HL-60 (cell line): ENCODE measurements around the gene LRRC51.

Experiments
- DNase-seq, 2 experiments: peaks; one replicate each; pipeline ENCODE4 v3.0.0-alpha.2; 2010 to 2020; ENCODE audit warnings: low read depth in 1 of 2, low spot score in 1 of 2
- H3K27ac ChIP-seq: fragments of 250-450 bp; sonication (Bioruptor Pico); replicated peaks from 2 replicates; pipeline ENCODE4 v1.5.1; 2020; ENCODE audit warnings: mild to moderate bottlenecking, moderate library complexity
- H3K27me3 ChIP-seq: fragments of 250-450 bp; sonication (Bioruptor Pico); 2 replicates; pipeline ENCODE4 v1.5.1; 2021; ENCODE audit warnings: mild to moderate bottlenecking, moderate library complexity; ENCODE audit not compliant: insufficient read depth, poor library complexity, severe bottlenecking
- H3K4me3 ChIP-seq: replicated peaks from 2 replicates; pipeline ENCODE4 v1.5.1; 2011; ENCODE audit warnings: mild to moderate bottlenecking, control low read depth, low read length; ENCODE audit not compliant: insufficient read depth
- GABPA ChIP-seq: IDR thresholded peaks from 2 replicates; pipeline ENCODE4 v1.6.1; 2012; ENCODE audit warnings: low read depth
- POLR2AphosphoS5 ChIP-seq: IDR thresholded peaks from 2 replicates; pipeline ENCODE4 v1.6.1; 2012; ENCODE audit warnings: low read depth
- SPI1 ChIP-seq: IDR thresholded peaks from 2 replicates; pipeline ENCODE4 v1.6.1; 2012; ENCODE audit warnings: low read depth, mild to moderate bottlenecking, borderline replicate concordance
- TF ChIP-seq, protein P1 (sequence below): IDR thresholded peaks from one replicate; pipeline ENCODE4 v1.5.1; 2011; ENCODE audit warnings: low read length, control low read depth, inconsistent platforms; ENCODE audit not compliant: insufficient read depth
- TF ChIP-seq, protein P2 (sequence below): IDR thresholded peaks from 2 replicates; pipeline ENCODE4 v1.6.1; 2012; ENCODE audit warnings: low read depth; ENCODE audit not compliant: insufficient replicate concordance

LRRC51 gene

GRCh38 chr11:72078477-72078876, 2.2 kb upstream of the LRRC51 start:
- H3K4me3 ChIP-seq: peak overlapping the region; percentile 68
- DNase-seq: no peak
- H3K27me3 ChIP-seq: no peaks in the 10 kb centered on the region
- TF ChIP-seq SPI1 (no peak), POLR2AphosphoS5 (no peak), GABPA (no peak)
- TF ChIP-seq, protein P1, sequence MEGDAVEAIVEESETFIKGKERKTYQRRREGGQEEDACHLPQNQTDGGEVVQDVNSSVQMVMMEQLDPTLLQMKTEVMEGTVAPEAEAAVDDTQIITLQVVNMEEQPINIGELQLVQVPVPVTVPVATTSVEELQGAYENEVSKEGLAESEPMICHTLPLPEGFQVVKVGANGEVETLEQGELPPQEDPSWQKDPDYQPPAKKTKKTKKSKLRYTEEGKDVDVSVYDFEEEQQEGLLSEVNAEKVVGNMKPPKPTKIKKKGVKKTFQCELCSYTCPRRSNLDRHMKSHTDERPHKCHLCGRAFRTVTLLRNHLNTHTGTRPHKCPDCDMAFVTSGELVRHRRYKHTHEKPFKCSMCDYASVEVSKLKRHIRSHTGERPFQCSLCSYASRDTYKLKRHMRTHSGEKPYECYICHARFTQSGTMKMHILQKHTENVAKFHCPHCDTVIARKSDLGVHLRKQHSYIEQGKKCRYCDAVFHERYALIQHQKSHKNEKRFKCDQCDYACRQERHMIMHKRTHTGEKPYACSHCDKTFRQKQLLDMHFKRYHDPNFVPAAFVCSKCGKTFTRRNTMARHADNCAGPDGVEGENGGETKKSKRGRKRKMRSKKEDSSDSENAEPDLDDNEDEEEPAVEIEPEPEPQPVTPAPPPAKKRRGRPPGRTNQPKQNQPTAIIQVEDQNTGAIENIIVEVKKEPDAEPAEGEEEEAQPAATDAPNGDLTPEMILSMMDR: no peak
- TF ChIP-seq, protein P2, sequence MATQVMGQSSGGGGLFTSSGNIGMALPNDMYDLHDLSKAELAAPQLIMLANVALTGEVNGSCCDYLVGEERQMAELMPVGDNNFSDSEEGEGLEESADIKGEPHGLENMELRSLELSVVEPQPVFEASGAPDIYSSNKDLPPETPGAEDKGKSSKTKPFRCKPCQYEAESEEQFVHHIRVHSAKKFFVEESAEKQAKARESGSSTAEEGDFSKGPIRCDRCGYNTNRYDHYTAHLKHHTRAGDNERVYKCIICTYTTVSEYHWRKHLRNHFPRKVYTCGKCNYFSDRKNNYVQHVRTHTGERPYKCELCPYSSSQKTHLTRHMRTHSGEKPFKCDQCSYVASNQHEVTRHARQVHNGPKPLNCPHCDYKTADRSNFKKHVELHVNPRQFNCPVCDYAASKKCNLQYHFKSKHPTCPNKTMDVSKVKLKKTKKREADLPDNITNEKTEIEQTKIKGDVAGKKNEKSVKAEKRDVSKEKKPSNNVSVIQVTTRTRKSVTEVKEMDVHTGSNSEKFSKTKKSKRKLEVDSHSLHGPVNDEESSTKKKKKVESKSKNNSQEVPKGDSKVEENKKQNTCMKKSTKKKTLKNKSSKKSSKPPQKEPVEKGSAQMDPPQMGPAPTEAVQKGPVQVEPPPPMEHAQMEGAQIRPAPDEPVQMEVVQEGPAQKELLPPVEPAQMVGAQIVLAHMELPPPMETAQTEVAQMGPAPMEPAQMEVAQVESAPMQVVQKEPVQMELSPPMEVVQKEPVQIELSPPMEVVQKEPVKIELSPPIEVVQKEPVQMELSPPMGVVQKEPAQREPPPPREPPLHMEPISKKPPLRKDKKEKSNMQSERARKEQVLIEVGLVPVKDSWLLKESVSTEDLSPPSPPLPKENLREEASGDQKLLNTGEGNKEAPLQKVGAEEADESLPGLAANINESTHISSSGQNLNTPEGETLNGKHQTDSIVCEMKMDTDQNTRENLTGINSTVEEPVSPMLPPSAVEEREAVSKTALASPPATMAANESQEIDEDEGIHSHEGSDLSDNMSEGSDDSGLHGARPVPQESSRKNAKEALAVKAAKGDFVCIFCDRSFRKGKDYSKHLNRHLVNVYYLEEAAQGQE: no peak
- peak overlapping the region; percentile 80 for H3K27ac ChIP-seq

DNA sequence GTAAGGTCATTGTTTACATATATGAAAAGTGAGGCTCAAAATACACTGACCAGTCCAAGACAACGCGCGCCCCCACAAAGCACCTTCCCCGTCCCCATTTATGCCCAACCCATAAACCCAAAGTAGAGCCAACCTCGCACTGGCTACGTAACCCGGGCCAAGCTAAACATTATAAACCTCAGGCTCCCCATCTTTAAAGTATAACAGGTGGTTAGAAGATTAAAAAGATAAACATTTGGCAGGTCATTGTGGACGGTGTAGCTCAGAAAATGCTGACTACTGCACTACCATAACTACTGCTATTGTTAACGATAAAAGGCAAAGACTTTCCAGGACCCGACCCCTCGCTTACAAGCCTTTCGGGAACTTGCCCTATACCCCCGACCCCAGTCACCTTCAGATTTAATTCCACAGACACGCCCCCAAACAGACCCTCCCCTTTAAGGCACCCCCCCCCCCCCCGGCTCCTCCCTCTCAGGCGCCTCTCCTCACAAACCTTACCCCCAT, 778 bp upstream of the LRRC51 start:
- DNase-seq: no peak
- Histone ChIP-seq H3K27me3 (no peaks in the 10 kb centered on the region), H3K27ac (peak overlapping the region; percentile 80), H3K4me3 (peak overlapping the region; percentile 68)
- TF ChIP-seq, protein P2: no peak
- TF ChIP-seq SPI1: no peak
- TF ChIP-seq GABPA: no peak
- TF ChIP-seq POLR2AphosphoS5: no peak
- TF ChIP-seq, protein P1: no peak

DNA sequence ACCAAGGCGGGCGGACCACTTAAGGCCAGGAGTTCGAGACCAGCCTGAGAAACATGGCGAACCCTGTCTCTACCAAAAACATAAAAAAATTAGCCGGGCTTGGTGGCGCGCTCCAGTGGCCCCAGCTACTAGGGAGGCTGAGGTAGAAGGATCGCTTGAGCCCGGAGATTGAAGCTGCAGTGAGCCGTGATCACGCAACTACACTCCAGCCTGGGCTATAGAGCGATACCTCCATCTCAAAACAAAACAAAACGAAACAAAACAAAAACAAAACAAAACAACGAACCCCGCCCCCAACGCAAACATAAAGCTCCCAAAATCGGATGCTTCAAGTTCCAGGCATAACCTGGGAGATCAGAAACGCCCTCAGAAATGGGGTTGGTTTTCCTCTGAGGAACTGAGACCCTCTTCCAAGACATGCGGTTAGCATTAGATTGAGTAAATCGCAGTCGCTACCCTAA, 564 bp downstream of the LRRC51 start:
- H3K27me3 ChIP-seq: no peaks in the 10 kb centered on the region
- DNase-seq: no peak
- H3K27ac ChIP-seq: peak overlapping the region; percentile 76
- TF ChIP-seq GABPA (no peak), SPI1 (no peak), POLR2AphosphoS5 (no peak)
- TF ChIP-seq, protein P2: no peak
- TF ChIP-seq, protein P1: no peak
- peak overlapping the region; percentile 48 for H3K4me3 ChIP-seq
